Adrenal gland (tissue), 12 donors: ENCODE data around the gene CARD9. TPM values are rescaled to one million over a fixed set of nuclear protein-coding genes. Genes with fewer than 3 reads are reported as not detected.

Experiments
- DNase-seq, 7 donors: peaks; one replicate each; pipeline ENCODE4 v3.0.0-alpha.2; 2019 to 2020
- H3K27ac ChIP-seq, 5 donors: fragments of 200-600 bp; sonication (generic) in 4 of 5; 1 replicate in 3 of 5; 2 replicates in 2 of 5; pipeline versions ENCODE4 v1.5.1 to v1.8.0; 2016 to 2020; ENCODE audit warnings: mild to moderate bottlenecking in 1 of 5
- H3K27me3 ChIP-seq: fragments of 200-600 bp; 2 replicates; pipeline ENCODE4 v1.8.0; 2021
- H3K36me3 ChIP-seq, 2 donors: fragments of 200-600 bp; replicated peaks in 1 of 2; 1 replicate in 1 of 2; 2 replicates in 1 of 2; pipeline versions ENCODE4 v1.5.1 to v1.8.0; 2018 to 2022
- H3K4me1 ChIP-seq, 2 donors: fragments of 200-600 bp; replicated peaks in 1 of 2; 1 replicate in 1 of 2; 2 replicates in 1 of 2; pipeline versions ENCODE4 v1.5.1 to v1.8.0; 2018 to 2021
- H3K4me3 ChIP-seq, 4 donors: fragments of 200-600 bp; sonication (generic) in 3 of 4; one replicate each; pipeline ENCODE4 v1.5.1; 2016 to 2018
- H3K9me3 ChIP-seq, 3 donors: fragments of 200-600 bp; sonication (generic) in 1 of 3; replicated peaks in 1 of 3; 1 replicate in 2 of 3; 2 replicates in 1 of 3; pipeline versions ENCODE4 v1.5.1 to v1.8.0; 2016 to 2021
- CTCF ChIP-seq, 6 experiments: fragments of 450-650 bp in 4 of 6; fragments of 200-600 bp in 2 of 6; sonication (generic) in 1 of 6; IDR thresholded peaks; 1 replicate in 5 of 6; 2 replicates in 1 of 6; pipeline versions ENCODE4 v1.5.1 to v1.8.0; 2016 to 2021; ENCODE audit warnings: antibody characterized with exemption in 6 of 6, mild to moderate bottlenecking in 2 of 6, moderate library complexity in 1 of 6
- POLR2A ChIP-seq, 2 donors: fragments of 450-650 bp; IDR thresholded peaks; one replicate each; pipeline ENCODE4 v1.6.1; 2017; ENCODE audit warnings: antibody characterized with exemption in 2 of 2, mild to moderate bottlenecking in 2 of 2, moderate library complexity in 1 of 2
- WGBS, 4 donors: extraction: QIAGEN DNeasy Blood & Tissue Kit in 2 of 4; methylation state at CpG; one replicate each; pipeline versions ENCODE4 v1.1.5 to v1.1.7; 2013 to 2017; 5-methylcytosine and 5-hydroxymethylcytosine counted together
- intact Hi-C, 2 donors: fragments of 100-400 bp; cut with DNase I; formaldehyde crosslinking; loops; one replicate each; pipeline versions ENCODE4 v1.14.1 to v1.15.0; 2022 to 2023
- polyA plus RNA-seq, 3 donors: library from polyadenylated mRNA; stranded (reverse); fragments of 200-250 nt in 2 of 3; fragments of 350-450 nt in 1 of 3; fragmentation: Illumina TruSeq in 1 of 3; extraction: RNeasy Lipid Tissue Mini Kit (QIAGEN cat#74804) in 1 of 3; gene quantifications; one replicate each; pipeline ENCODE4 v1.2.3, GENCODE V29; 2013 to 2014
- total RNA-seq, 9 donors: library from RNA; depleted of rRNA in 4 of 9; stranded (reverse); fragments of >200 nt in 4 of 9; fragments of 120-200 nt in 1 of 9; fragmentation: NEBNext Ultra II Directional in 1 of 9; extraction: Animal tissue kit (Norgen Biotek cat#: 25700) in 1 of 9; gene quantifications; one replicate each; pipeline versions ENCODE4 v1.1.0 to v1.2.4, GENCODE V29; 2013 to 2023
- donor health status: healthy with polysubstance abuse.
- donor health status: Bipolar disorder and iron deficiency.
- donor health status: DM: yes; HTN: yes; CAD: no.
- donor health status: DM: no; HTN: no; CAD: no.
- donor health status: DM: no; HTN: no; CAD: no.
- donor health status: DM: yes; HTN: yes; CAD: no.

The CARD9 gene
- total and polyA plus RNA-seq, 12 donors: 0.35 to 10.6 (median 4.0) TPM

GRCh38 chr9:136327304-136327974 is 46.0 kb downstream of the CARD9 start, which contains the start of gene GPSM1:
GPSM1 (plus strand) TSS chr9:136327539; CDS start chr9:136327696, 157 bp downstream.
- H3K36me3 ChIP-seq: no peaks in the 10 kb centered on the region
- no peaks in the 10 kb centered on the region for H3K9me3 ChIP-seq
- peak within 1 kb of the TSS in 3 of 5 donors; percentile 32 to 84 (median 73) for H3K27ac ChIP-seq
- DNase-seq: peak in 3 of 7 donors; percentile 60 to 68 (median 60)
- peak within 1 kb of the TSS in 2 of 4 donors; percentile 56 to 93 for H3K4me3 ChIP-seq
- WGBS, 4 donors: 1 to 2% methylated on average over 58 to 69 of the region's 88 CpGs; no CpG with 5 or more reads in 2 of the 4 donors
- no peaks in the 10 kb centered on the region for H3K27me3 ChIP-seq
- peaks cover 5 to 26% of the 10 kb centered on the region in 2 donors for H3K4me1 ChIP-seq
- intact Hi-C loops: no loop called here
- TF ChIP-seq CTCF (IDR thresholded peaks at IDR 0.05): no peak
- peak; percentile 29 to 47 for TF ChIP-seq POLR2A (IDR thresholded peaks at IDR 0.05)

GRCh38 chr9:136326761-136327303 is 46.6 kb downstream of the CARD9 start:
- Histone ChIP-seq H3K27ac (peak overlapping the region in 2 of 5 donors; percentile 73 to 84), H3K27me3 (no peaks in the 10 kb centered on the region), H3K36me3 (no peaks in the 10 kb centered on the region), H3K4me1 (peaks cover 5 to 26% of the 10 kb centered on the region in 2 donors), H3K9me3 (no peaks in the 10 kb centered on the region), H3K4me3 (peak overlapping the region in 1 of 4 donors; percentile 93)
- no peak for TF ChIP-seq CTCF (IDR thresholded peaks at IDR 0.05)
- TF ChIP-seq POLR2A (IDR thresholded peaks at IDR 0.05): no peak
- no peak for DNase-seq
- intact Hi-C loops: no loop called here
- 32 to 66% (median 39%) methylated on average over 5 to 17 of the region's 17 CpGs for WGBS, 4 donors

GRCh38 chr9:136326061-136326760 is 47.3 kb downstream of the CARD9 start:
- H3K4me3 ChIP-seq: no peak overlapping the region
- H3K4me1 ChIP-seq: peaks cover 5 to 26% of the 10 kb centered on the region in 2 donors
- H3K9me3 ChIP-seq: no peaks in the 10 kb centered on the region
- DNase-seq: no peak
- no peaks in the 10 kb centered on the region for H3K27me3 ChIP-seq
- intact Hi-C loops: no loop called here
- H3K27ac ChIP-seq: peak overlapping the region in 2 of 5 donors; percentile 73 to 84
- 50 to 56% (median 51%) methylated on average over 19 to 28 of the region's 28 CpGs; no CpG with 5 or more reads in 1 of the 4 donors for WGBS, 4 donors
- no peaks in the 10 kb centered on the region for H3K36me3 ChIP-seq
- TF ChIP-seq CTCF (IDR thresholded peaks at IDR 0.05): no peak
- TF ChIP-seq POLR2A (IDR thresholded peaks at IDR 0.05): no peak

- Histone ChIP-seq H3K4me3 (no peak overlapping the region), H3K4me1 (peaks cover 5 to 26% of the 10 kb centered on the region in 2 donors), H3K27me3 (no peaks in the 10 kb centered on the region), H3K27ac (no peak overlapping the region), H3K9me3 (no peaks in the 10 kb centered on the region), H3K36me3 (no peaks in the 10 kb centered on the region)
- TF ChIP-seq CTCF (IDR thresholded peaks at IDR 0.05) (no peak), POLR2A (IDR thresholded peaks at IDR 0.05) (no peak)
- 92 to 100% (median 94%) methylated on average over 2 to 13 of the region's 13 CpGs for WGBS, 4 donors
- no peak for DNase-seq
- intact Hi-C loops: no loop called here
Measured at GRCh38 chr9:136325358-136325757, 48.1 kb downstream of the CARD9 start.
